SU-DHL-6 (cell line): ENCODE measurements around the gene CCER1.

ENCODE experiments used
- EZH2phosphoT487 ChIP-seq: fragments of 200-600 bp; sonication (generic), shearing (Covaris generic); conservative IDR thresholded peaks from 2 replicates; pipeline ENCODE4 v1.6.1; 2018; ENCODE audit warnings: mild to moderate bottlenecking, antibody characterized with exemption, low read length, moderate library complexity, mixed read lengths
- TF ChIP-seq, protein P1 (sequence below): fragments of 200-600 bp; sonication (generic); IDR thresholded peaks from one replicate; pipeline ENCODE4 v1.5.1; 2017; ENCODE audit warnings: antibody characterized with exemption, mild to moderate bottlenecking, low read length, moderate library complexity; ENCODE audit not compliant: insufficient read depth, poor library complexity, severe bottlenecking

DNA sequence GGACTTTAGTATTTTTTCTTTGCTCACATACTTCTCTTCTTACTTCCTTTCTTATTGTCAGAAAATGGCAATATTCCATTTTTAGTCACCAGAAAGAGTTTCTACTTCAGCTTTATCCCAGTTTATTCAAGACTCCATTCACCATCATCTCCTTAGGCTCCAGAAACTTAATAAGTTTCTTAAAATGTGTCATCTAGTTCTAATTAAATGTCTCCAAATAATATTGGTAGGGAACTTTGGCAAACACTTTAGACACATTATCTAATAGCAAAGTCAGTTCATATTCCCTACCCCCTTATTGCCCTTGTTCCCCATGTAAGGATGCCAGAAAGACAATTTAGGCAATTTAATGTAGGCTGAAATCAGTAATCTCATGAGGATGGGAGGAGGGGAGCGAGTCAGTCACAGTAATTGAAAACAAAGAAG lies 34.7 kb upstream of the CCER1 start:
- TF ChIP-seq, protein P1, sequence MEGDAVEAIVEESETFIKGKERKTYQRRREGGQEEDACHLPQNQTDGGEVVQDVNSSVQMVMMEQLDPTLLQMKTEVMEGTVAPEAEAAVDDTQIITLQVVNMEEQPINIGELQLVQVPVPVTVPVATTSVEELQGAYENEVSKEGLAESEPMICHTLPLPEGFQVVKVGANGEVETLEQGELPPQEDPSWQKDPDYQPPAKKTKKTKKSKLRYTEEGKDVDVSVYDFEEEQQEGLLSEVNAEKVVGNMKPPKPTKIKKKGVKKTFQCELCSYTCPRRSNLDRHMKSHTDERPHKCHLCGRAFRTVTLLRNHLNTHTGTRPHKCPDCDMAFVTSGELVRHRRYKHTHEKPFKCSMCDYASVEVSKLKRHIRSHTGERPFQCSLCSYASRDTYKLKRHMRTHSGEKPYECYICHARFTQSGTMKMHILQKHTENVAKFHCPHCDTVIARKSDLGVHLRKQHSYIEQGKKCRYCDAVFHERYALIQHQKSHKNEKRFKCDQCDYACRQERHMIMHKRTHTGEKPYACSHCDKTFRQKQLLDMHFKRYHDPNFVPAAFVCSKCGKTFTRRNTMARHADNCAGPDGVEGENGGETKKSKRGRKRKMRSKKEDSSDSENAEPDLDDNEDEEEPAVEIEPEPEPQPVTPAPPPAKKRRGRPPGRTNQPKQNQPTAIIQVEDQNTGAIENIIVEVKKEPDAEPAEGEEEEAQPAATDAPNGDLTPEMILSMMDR, result no peak
- TF ChIP-seq EZH2phosphoT487, result no peak
